ENCODE measurements around the gene ZNF77.
A peak's percentile ranks its signal among the peaks of the same experiment; 100 is the strongest.
"Not testable (repeated sequence)": the region's sequence is repeated elsewhere in the genome, so short reads cannot be mapped to it uniquely, and the experiment has no call there.

Gene ZNF77

DNA sequence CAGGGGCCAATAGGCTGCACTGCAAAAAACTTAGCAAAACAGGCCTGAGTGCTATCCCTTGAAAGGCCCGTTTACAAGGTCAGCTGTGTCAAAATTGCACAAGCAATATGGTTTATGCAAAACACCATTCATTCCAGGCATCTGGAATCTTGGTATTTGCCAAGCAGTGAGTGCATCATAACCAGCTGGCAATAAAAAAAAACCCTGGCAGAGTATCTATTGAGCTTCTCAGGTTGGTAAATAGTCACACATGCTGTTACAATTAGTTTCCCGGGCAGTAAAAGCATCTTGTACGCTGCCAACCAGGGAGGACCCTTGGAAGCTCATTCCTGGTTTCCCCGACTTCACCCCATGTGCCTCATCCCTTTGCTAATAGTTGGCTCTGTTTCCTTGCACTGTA lies 21.3 kb downstream of the ZNF77 start:
- FAIRE-seq, result no peak
- DNase-seq (ENCODE audit: insufficient read length, low spot score), result no peak

DNA sequence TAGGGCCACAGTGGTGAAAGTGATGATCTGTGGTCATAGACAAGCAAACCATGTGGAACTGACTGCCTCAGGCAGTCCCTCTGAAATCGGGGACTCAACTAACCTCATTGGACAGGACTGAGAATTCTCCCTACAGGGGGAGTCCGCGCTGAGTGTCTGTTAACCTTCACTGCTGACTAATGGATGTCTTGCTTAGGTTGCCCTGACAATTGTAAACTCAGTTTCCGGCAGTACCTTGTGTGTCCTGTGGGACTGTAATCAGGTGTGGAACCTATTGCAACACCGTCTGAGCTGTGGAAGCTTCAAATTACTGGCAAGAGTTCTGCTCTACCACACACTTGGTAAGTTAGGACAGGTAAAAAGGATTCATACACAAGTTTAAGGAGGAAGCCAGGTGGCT lies 21.8 kb downstream of the ZNF77 start:
- FAIRE-seq, result no peak
- DNase-seq (ENCODE audit: insufficient read length, low spot score), result no peak

DNA sequence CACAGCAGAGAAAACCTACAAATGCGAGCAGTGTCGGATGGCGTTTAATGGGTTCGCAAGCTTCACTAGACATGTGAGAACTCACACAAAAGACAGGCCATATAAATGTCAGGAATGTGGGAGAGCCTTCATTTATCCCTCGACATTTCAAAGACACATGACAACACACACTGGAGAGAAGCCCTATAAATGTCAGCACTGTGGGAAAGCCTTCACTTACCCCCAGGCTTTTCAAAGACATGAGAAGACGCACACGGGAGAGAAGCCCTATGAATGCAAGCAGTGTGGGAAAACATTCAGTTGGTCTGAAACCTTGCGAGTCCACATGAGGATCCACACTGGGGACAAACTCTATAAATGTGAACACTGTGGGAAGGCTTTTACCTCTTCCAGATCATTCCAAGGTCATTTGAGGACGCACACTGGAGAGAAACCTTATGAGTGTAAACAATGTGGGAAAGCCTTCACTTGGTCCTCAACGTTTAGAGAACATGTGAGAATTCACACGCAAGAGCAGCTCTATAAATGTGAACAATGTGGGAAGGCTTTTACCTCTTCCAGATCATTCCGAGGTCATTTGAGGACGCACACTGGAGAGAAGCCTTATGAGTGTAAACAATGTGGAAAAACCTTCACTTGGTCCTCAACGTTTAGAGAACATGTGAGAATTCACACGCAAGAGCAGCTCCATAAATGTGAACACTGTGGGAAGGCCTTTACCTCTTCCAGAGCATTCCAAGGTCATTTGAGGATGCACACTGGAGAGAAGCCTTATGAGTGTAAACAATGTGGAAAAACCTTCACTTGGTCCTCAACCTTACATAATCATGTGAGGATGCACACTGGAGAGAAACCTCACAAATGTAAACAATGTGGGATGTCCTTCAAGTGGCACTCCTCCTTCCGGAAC lies 27.2 kb downstream of the ZNF77 start:
- DNase-seq (ENCODE audit: insufficient read length, low spot score), result no peak

GRCh38 chr19:2912306-2912705 lies 32.5 kb downstream of the ZNF77 start:
- FAIRE-seq (no peak), DNase-seq (ENCODE audit: insufficient read length, low spot score) (no peak)

More for the DNA sequence above, 27.2 kb downstream of the ZNF77 start:
- no peak for FAIRE-seq

DNA sequence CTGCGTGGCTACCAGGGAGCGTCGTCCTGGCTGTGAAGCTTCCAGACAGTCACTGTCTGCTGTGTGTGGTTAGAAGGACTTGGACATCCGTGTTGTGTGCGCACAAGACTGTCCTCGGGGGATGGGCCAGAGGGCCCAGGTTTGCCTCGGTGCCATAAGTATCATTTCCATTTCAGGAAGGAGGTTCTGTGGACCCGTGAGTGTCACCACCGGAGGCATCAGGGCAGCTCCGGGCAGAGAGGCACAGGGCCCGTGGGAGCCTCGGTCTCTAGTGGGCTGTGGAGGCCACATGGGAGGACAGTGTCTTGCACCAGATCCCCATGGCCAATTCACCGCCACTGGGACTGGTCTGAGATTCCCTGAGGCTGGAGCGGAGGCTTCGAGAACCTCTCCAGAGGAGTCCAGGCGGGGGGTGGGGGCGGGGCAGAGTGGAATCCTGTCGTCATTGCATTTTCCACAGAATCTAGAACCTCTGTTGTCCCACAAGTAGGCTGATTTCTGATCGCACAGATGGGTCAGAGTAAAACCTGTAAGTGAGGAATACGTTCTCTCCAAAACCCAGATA lies 38.1 kb downstream of the ZNF77 start:
- no peak for FAIRE-seq
- DNase-seq (ENCODE audit: insufficient read length, low spot score), result no peak

GRCh38 chr19:2905918-2906519 lies 38.8 kb downstream of the ZNF77 start:
- DNase-seq (ENCODE audit: insufficient read length, low spot score) (no peak), FAIRE-seq (no peak)

- DNase-seq (ENCODE audit: insufficient read length, low spot score); FAIRE-seq: not testable (repeated sequence)
Observed at GRCh38 chr19:2903326-2903725, 41.4 kb downstream of the ZNF77 start.

DNA sequence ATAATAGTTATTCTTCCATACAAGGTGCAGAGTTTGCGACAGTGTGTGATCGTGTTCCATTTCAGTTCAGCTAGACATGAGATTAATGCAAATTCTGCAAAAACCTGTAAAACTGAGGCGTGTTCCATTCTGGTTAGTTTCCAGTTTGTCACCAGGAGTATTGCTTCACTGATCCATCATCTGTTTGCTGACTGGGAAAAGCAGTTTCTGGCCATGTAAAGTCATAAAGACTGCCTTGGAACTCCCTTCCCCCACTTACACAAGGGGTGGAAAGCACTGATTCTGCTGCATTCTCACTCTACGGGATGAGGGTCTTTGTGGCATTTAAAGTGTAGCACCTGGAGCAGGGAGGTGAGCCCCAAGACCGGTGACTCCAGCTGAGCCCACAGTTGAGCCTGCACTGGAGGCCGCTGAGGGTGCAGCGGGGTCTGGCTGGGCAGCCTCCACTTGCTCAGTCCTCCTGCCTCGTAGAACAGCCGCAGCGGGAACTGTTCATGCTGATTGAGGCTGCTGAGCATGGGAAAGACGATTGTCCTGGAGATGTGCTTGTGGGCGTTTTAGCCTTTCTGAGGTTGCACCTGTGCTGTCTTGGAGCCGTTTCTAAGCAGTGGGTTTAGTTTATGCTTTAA lies 42.1 kb downstream of the ZNF77 start:
- FAIRE-seq (no peak), DNase-seq (ENCODE audit: insufficient read length, low spot score) (no peak)

DNA sequence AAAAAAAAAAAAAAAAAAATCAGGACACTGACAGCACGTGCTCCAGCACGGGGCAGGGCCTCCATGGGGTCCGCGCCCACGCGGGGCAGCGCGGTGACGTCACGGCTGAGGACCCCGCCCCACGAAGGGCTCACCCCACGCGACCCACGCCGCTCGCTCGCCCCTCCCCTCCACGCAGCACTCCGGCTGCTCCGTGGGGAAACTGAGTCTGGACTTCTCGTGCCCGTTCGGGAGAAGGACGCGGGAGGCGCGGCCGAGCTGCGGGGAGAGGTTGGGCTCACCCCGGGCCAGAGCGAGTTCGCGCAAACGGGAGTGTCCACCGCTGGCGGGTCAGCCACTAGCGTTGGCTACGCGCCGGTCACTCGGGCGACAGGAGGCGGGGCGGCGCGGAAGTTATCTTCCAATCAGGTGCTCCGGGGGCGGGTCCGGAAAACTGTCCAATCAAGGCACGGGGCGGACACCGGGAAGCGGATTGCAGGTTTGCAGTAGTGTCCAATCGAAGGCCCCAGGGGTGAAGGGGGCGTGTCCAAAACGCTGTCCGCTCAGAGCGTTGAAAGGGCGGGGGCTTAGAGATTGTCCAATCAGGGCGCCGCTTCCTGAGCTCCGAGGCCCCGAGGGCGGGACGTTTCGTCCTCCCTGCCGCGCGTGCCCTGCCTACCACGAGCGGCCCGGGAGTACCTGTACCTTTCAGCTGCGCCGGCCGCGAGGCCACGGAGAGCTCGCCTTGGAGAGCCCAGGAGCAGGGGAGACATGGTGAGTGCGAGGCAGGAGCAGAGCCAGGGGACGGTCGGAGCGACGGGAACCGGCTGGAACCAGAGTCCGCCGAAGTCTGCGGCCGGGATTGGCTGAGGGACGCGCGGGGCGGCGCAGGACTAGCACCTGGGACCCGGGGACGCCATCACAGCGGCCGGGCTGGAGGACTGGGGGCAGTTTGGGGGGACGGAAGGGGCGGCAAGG lies 44.2 kb downstream of the ZNF77 start, which contains the start of gene ZNF57:
Gene ZNF57, plus strand, starts transcription at position 633 of the 957 bp plus-strand sequence. Its CDS starts 118 bp downstream, at position 751.
- DNase-seq (ENCODE audit: insufficient read length, low spot score) (peak; percentile 96), FAIRE-seq (peak; percentile 97)

GRCh38 chr19:2896694-2897093 lies 48.1 kb downstream of the ZNF77 start:
- no peak for DNase-seq (ENCODE audit: insufficient read length, low spot score)
- FAIRE-seq, result no peak

- not testable (repeated sequence) for FAIRE-seq; DNase-seq (ENCODE audit: insufficient read length, low spot score)
Observed at GRCh38 chr19:2890531-2890930, 54.2 kb downstream of the ZNF77 start.

DNA sequence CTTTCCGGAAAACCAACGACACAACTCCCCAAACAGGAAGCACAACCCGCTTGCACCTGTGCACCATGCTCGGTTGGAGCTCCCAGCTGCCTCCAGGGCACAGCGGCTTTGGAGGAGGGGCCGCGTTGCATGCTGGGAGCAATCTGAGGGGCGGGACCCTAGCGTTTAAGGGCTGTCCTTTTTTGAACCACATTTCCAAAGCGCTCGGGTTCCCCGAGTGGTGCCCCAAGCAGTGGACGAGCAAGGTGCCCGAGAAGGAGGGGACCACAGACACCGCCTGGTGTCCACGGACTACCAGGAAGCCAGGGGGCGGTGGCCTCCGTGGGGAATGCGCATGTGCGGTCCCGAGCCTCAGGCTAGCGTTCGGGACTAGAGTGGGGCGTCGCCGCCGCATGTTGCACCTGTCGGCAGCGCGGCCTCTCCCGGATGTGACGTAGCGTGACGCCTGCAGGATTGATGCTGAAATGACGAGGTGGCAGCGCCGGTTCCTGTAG lies 56.0 kb downstream of the ZNF77 start:
- DNase-seq (ENCODE audit: insufficient read length, low spot score) (no peak), FAIRE-seq (no peak)

GRCh38 chr19:2887391-2887914 lies 57.3 kb downstream of the ZNF77 start:
- DNase-seq (ENCODE audit: insufficient read length, low spot score) (peak; percentile 44), FAIRE-seq (peak; percentile 83)

GRCh38 chr19:2885736-2886135 lies 59.0 kb downstream of the ZNF77 start:
- DNase-seq (ENCODE audit: insufficient read length, low spot score), result no peak
- FAIRE-seq, result no peak

GRCh38 chr19:2883686-2884439 lies 60.9 kb downstream of the ZNF77 start:
- FAIRE-seq, result no peak

More at GRCh38 chr19:2883686-2884439, 60.9 kb downstream of the ZNF77 start:
- no peak for DNase-seq (ENCODE audit: insufficient read length, low spot score)

Data from GM19239 (cell line).